Fibroblast of skin of back (primary cell): ENCODE results near the gene MARCHF9.

ENCODE experiments used
- DNase-seq: peaks from one replicate; pipeline ENCODE4 v3.0.0-alpha.2; 2013

MARCHF9 gene

GRCh38 chr12:57802607-57803006 lies 47.7 kb downstream of the MARCHF9 start:
- no peak for DNase-seq

- DNase-seq = peak; percentile 65
Observed at GRCh38 chr12:57803319-57803893, 48.5 kb downstream of the MARCHF9 start.

DNA sequence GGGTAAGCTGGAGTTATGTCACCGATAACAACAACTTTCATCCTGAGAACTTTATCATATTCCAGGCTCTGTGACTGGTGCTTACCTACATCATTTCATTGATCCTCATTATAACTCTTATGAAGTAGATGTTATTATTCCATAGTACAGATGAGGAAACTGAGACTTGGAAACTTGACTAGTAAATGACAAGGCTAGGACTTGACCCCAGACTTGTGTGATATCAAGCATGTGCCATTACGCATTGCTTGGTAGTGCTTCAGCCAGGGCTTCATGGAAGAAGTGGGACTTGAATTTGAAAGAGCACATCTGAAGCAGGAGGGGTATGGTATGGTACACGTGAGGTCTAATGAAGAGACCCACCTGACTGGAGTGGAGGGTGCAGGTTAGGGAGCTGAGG lies 51.8 kb downstream of the MARCHF9 start:
- DNase-seq = no peak

GRCh38 chr12:57807285-57807684 lies 52.4 kb downstream of the MARCHF9 start:
- no peak for DNase-seq

DNA sequence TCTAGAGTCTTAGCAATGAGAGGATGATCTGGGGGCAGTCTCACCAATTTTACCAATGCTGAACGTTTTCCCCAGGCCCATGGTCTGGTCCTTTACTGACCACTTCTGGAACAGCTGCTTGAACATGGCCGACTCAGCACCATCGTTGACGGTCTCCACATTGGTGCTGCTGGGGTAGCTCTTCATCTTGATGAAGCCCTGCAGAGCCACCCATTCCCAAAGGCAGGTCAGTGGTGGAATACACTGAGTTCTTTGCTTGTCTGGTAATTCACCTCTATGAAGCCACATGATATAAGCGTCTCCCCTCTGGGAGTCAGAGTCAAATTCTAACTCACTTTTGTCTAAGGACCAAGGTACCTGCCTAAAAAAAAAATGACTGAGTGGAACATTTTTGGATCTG lies 53.4 kb downstream of the MARCHF9 start:
- no peak for DNase-seq

DNA sequence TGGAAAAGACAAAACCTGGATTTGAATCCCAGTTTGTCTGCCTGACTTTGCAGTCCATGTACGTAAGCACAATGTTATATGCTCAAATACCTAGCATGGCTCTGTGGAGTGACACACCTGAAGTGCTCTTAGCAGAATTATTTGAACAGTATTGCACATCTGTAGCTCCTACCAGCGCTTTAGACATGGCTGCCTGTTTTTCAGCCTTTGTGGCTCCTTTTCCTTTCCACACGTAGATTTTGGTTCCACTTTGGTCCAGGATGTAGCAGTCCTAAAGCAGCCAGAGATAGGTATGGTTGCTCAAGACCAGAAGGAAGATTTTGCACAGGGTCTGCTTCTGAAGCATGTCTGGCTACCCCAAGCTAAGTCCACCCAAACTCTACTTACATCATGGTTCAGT lies 54.5 kb downstream of the MARCHF9 start:
- DNase-seq = no peak
